Panc1 (cell line): ENCODE measurements around the gene NCKAP5L. TPM values are rescaled to one million over a fixed set of nuclear protein-coding genes. Genes with fewer than 3 reads are reported as not detected.

ENCODE experiments used
- ATAC-seq: fragments of 200-7000 bp; cut with Tn5 transposase; 2 replicates; pipeline ENCODE4 v1.9.1; 2020; ENCODE audit warnings: mild to moderate bottlenecking, moderate library complexity
- BruUV-seq: library from RNA; stranded (reverse); fragments of 400-500 nt; replicated peaks from 2 replicates; lab custom pipeline; 2021; lab: Mats Ljungman, UMichigan
- CTCF ChIA-PET: fragments of 300-600 bp; sonication (Branson Sonifier 250); formaldehyde crosslinking; loops from one replicate; lab custom pipeline; 2022; ENCODE audit warnings: antibody characterized with exemption; lab: Charles Lee
- POLR2A ChIA-PET: fragments of 300-600 bp; sonication (Branson Sonifier 250); formaldehyde crosslinking; loops from one replicate; lab custom pipeline; 2022; ENCODE audit warnings: antibody characterized with exemption; lab: Charles Lee
- DNase-seq: peaks from one replicate; pipeline ENCODE4 v3.0.0-alpha.2; 2010; ENCODE audit warnings: low read depth, low spot score
- H3K27ac ChIP-seq: 2 replicates; pipeline ENCODE4 v1.5.1; 2011; ENCODE audit warnings: mild to moderate bottlenecking, low read length, inconsistent platforms
- H3K27me3 ChIP-seq: fragments of 200-500 bp; sonication (Bioruptor generic); 2 replicates; pipeline ENCODE4 v1.6.0; 2014; ENCODE audit warnings: low read length, inconsistent platforms; ENCODE audit not compliant: control insufficient read depth, insufficient read depth
- H3K36me3 ChIP-seq: fragments of 200-500 bp; sonication (Bioruptor generic); 2 replicates; pipeline ENCODE4 v1.5.1; 2014; ENCODE audit warnings: inconsistent platforms, mild to moderate bottlenecking, low read length, moderate library complexity; ENCODE audit not compliant: control insufficient read depth, insufficient read depth
- H3K4me1 ChIP-seq: 2 replicates; pipeline ENCODE4 v1.5.1; 2011; ENCODE audit warnings: inconsistent platforms, mild to moderate bottlenecking, low read length, moderate library complexity; ENCODE audit not compliant: control insufficient read depth, insufficient read depth
- H3K4me3 ChIP-seq, 2 experiments: 2 replicates each; pipeline ENCODE4 v1.5.1; 2011 to 2012; ENCODE audit warnings: low read depth in 2 of 2, low read length in 2 of 2, mild to moderate bottlenecking in 2 of 2, inconsistent platforms in 1 of 2, moderate library complexity in 1 of 2
- H3K9me3 ChIP-seq: fragments of 200-500 bp; sonication (Bioruptor generic); 2 replicates; pipeline ENCODE4 v1.5.1; 2014; ENCODE audit warnings: low read depth, mild to moderate bottlenecking, inconsistent platforms, low read length, moderate library complexity; ENCODE audit not compliant: control insufficient read depth, insufficient read depth
- POLR2AphosphoS5 ChIP-seq: IDR thresholded peaks from 2 replicates; pipeline ENCODE4 v1.6.1; 2012; ENCODE audit warnings: mild to moderate bottlenecking, low read depth, low read length, moderate library complexity
- SIN3A ChIP-seq: IDR thresholded peaks from 2 replicates; pipeline ENCODE4 v1.6.1; 2012; ENCODE audit warnings: low read depth, mild to moderate bottlenecking, low read length, moderate library complexity, borderline replicate concordance; ENCODE audit not compliant: insufficient read depth
- TCF7L2 ChIP-seq: IDR thresholded peaks from 2 replicates; pipeline ENCODE4 v1.6.1; 2011; ENCODE audit warnings: mild to moderate bottlenecking, low read depth, low read length, inconsistent platforms
- in situ Hi-C: cut with HindIII; loops from 2 replicates; pipeline ENCODE4 v1.10.0; 2016; ENCODE audit warnings: low sequenced_read_pairs, low pct_unique_long_range_greater_than_20kb
- intact Hi-C: fragments of 100-400 bp; cut with micrococcal nuclease; formaldehyde crosslinking; loops from one replicate; pipeline ENCODE4 v1.10.0; 2022; ENCODE audit not compliant: unreplicated experiment
- total RNA-seq: library from RNA; stranded (reverse); gene quantifications from one replicate; pipeline ENCODE4 v1.2.1, GENCODE V29; 2021; ENCODE audit not compliant: unreplicated experiment
- TF ChIP-seq, protein P1 (sequence below), 2 experiments: IDR thresholded peaks; 2 replicates each; pipeline ENCODE4 v1.6.1; 2011 to 2012; ENCODE audit warnings: low read depth in 2 of 2, control low read depth in 1 of 2, low read length in 1 of 2, mild to moderate bottlenecking in 1 of 2, moderate library complexity in 1 of 2; ENCODE audit not compliant: insufficient read depth in 1 of 2
- TF ChIP-seq, protein P2 (sequence below): fragments of 450-650 bp; IDR thresholded peaks from 2 replicates; pipeline ENCODE4 v1.5.1; 2017; ENCODE audit warnings: mild to moderate bottlenecking

NCKAP5L gene
- total RNA-seq, 1 experiment from 2014 or later = 17.3 TPM

DNA sequence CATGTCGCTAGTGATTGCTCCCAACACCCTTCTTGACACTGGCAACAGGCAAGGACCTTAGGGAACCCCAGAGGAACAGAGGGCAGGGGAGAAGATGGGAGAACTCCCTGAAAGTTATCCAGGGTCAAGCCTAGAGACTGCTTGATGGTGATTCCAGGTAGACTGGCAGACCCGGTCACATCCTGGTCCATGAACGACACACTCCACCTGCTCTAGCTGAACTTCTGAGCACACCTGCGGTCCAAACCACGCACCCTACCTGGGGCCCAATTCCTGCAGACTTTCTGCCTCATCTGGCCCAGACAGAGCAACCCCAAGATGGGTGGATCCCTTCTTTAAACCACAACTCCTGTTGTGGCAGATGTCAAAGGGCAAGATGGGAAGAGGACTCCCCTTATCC, 34.2 kb downstream of the NCKAP5L start:
- Histone ChIP-seq H3K27me3 (no peaks in the 10 kb centered on the region), H3K4me1 (no peaks in the 10 kb centered on the region), H3K4me3 (no peak overlapping the region), H3K9me3 (no peaks in the 10 kb centered on the region), H3K27ac (no peak overlapping the region), H3K36me3 (no peaks in the 10 kb centered on the region)
- no TSS peak for BruUV-seq
- no peak for ATAC-seq
- in situ Hi-C loops (no loop called here), intact Hi-C loops (no loop called here)
- ChIA-PET POLR2A (no interaction called here), CTCF (no interaction called here)
- TF ChIP-seq, protein P1, sequence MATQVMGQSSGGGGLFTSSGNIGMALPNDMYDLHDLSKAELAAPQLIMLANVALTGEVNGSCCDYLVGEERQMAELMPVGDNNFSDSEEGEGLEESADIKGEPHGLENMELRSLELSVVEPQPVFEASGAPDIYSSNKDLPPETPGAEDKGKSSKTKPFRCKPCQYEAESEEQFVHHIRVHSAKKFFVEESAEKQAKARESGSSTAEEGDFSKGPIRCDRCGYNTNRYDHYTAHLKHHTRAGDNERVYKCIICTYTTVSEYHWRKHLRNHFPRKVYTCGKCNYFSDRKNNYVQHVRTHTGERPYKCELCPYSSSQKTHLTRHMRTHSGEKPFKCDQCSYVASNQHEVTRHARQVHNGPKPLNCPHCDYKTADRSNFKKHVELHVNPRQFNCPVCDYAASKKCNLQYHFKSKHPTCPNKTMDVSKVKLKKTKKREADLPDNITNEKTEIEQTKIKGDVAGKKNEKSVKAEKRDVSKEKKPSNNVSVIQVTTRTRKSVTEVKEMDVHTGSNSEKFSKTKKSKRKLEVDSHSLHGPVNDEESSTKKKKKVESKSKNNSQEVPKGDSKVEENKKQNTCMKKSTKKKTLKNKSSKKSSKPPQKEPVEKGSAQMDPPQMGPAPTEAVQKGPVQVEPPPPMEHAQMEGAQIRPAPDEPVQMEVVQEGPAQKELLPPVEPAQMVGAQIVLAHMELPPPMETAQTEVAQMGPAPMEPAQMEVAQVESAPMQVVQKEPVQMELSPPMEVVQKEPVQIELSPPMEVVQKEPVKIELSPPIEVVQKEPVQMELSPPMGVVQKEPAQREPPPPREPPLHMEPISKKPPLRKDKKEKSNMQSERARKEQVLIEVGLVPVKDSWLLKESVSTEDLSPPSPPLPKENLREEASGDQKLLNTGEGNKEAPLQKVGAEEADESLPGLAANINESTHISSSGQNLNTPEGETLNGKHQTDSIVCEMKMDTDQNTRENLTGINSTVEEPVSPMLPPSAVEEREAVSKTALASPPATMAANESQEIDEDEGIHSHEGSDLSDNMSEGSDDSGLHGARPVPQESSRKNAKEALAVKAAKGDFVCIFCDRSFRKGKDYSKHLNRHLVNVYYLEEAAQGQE (IDR thresholded peaks at IDR 0.05; ENCODE audit: insufficient read depth in 1 of 2, low read depth in 2 of 2, low read length in 1 of 2) = no peak
- TF ChIP-seq POLR2AphosphoS5 (no peak), SIN3A (no peak), TCF7L2 (no peak)
- TF ChIP-seq, protein P2, sequence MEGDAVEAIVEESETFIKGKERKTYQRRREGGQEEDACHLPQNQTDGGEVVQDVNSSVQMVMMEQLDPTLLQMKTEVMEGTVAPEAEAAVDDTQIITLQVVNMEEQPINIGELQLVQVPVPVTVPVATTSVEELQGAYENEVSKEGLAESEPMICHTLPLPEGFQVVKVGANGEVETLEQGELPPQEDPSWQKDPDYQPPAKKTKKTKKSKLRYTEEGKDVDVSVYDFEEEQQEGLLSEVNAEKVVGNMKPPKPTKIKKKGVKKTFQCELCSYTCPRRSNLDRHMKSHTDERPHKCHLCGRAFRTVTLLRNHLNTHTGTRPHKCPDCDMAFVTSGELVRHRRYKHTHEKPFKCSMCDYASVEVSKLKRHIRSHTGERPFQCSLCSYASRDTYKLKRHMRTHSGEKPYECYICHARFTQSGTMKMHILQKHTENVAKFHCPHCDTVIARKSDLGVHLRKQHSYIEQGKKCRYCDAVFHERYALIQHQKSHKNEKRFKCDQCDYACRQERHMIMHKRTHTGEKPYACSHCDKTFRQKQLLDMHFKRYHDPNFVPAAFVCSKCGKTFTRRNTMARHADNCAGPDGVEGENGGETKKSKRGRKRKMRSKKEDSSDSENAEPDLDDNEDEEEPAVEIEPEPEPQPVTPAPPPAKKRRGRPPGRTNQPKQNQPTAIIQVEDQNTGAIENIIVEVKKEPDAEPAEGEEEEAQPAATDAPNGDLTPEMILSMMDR = no peak
- DNase-seq = no peak

DNA sequence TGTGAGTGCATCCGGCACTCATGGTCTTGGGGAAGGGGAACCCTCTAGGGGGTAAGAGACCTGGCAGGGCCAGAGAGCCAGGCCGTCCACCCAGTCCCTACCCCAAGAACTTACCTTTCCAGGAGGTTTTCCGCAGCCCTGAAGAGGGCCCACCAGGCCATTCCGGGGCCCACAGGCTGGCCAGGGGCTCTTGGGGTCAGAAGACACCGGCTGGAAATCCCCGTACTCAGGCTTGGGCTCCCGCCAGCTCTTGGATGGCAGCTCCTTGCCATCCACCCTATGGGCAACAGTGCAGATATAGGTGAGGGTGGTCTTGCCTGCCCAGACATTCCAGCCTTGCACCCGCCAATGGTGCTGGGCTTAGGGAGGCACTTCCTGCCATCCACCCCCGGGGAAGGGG, 34.6 kb downstream of the NCKAP5L start:
- ChIA-PET POLR2A (no interaction called here), CTCF (no interaction called here)
- in situ Hi-C loops = no loop called here
- DNase-seq (no peak), ATAC-seq (no peak)
- H3K27ac ChIP-seq = no peak overlapping the region
- H3K4me3 ChIP-seq = no peak overlapping the region
- no TSS peak for BruUV-seq
- H3K36me3 ChIP-seq = no peaks in the 10 kb centered on the region
- no peaks in the 10 kb centered on the region for H3K27me3 ChIP-seq
- H3K4me1 ChIP-seq = no peaks in the 10 kb centered on the region
- TF ChIP-seq, protein P2 = no peak
- no peak for TF ChIP-seq TCF7L2
- no peak for TF ChIP-seq POLR2AphosphoS5
- TF ChIP-seq, protein P1 (IDR thresholded peaks at IDR 0.05; ENCODE audit: insufficient read depth in 1 of 2, low read depth in 2 of 2, low read length in 1 of 2) = no peak
- no peak for TF ChIP-seq SIN3A
- H3K9me3 ChIP-seq = no peaks in the 10 kb centered on the region
- intact Hi-C loops = no loop called here
